Measurements from ENCODE around the gene PGBD5. TPM values are rescaled to one million over a fixed set of nuclear protein-coding genes. Genes with fewer than 3 reads are reported as not detected.

PGBD5 gene
- polyA plus RNA-seq, 4 donors, result under 0.01 to 1.0 (median 0.48) TPM

DNA sequence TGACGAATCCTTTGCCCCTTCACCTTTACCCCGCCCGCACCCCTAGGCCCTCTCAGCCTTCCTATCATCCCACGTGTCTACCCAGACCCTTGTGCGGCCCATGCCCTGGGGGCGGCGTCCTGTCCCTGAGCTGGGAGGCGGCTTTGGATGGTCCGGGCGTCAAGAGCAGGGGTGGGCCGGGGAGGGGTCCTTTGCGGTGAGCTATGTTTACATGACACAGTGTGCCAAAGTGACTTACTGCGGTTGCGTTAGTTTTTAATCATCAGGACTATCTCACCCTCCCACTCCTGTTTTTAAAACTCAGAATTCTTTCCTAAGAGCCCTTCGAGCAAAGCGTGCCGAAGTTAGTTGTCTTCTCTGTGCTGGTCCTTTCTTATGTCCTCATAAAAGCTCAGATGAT, 144.6 kb downstream of the PGBD5 start:
- H3K4me1 ChIP-seq (ENCODE audit: control insufficient read depth in 3 of 3, insufficient read depth in 2 of 3, low read depth in 1 of 3, low read length in 2 of 3), result peaks cover 0 to 32% (median 10%) of the 10 kb centered on the region in 3 donors
- no peaks in the 10 kb centered on the region for H3K27me3 ChIP-seq (ENCODE audit: control insufficient read depth in 3 of 3, insufficient read depth in 3 of 3, low read length in 3 of 3)
- 26 to 50% (median 44%) methylated on average over 17 of the region's 17 CpGs for WGBS, 3 donors
- H3K9me3 ChIP-seq (ENCODE audit: control insufficient read depth in 2 of 2, insufficient read depth in 1 of 2, low read depth in 1 of 2, low read length in 1 of 2), result no peaks in the 10 kb centered on the region
- DNase-seq, result peak in 1 of 2 donors; percentile 64
- no peak for FAIRE-seq
- peak overlapping the region in 2 of 3 donors; percentile 5 to 75 for H3K27ac ChIP-seq (ENCODE audit: low read depth in 1 of 3, low read length in 2 of 3)
- no peak overlapping the region for H3K4me3 ChIP-seq (ENCODE audit: low read depth in 1 of 3, low read length in 3 of 3)
- H3K36me3 ChIP-seq (ENCODE audit: control insufficient read depth in 3 of 3, insufficient read depth in 2 of 3, low read depth in 1 of 3, low read length in 3 of 3), result peaks cover 0 to 53% (median 6%) of the 10 kb centered on the region in 3 donors

DNA sequence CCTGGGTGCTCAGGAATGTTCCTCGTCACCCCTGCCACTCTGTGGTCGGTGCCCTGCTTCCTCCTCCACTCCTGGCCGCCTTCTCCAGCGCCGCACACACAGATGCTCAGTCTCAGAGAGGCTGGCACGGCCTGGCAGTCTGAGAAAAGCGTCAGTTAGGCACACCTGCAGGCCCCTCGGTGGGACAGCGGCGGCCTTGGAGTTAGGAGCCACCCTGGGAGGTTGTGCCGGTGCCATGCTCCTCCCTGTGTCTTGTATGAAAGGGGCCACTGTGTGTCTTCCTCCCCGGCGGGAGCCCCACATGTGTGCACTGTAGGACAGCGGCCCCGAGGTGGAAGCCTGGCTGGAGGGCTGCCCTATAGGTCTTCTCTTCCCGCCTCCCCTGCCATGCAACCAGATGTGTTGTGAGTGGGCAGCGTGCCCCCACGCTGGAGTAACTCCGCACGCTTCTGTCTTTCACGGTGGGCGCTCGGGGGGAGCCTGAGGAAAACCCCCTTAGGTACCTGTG, 145.2 kb downstream of the PGBD5 start:
- no peaks in the 10 kb centered on the region for H3K27me3 ChIP-seq (ENCODE audit: control insufficient read depth in 3 of 3, insufficient read depth in 3 of 3, low read length in 3 of 3)
- DNase-seq (peak in 1 of 2 donors; percentile 19), FAIRE-seq (no peak)
- no peaks in the 10 kb centered on the region for H3K9me3 ChIP-seq (ENCODE audit: control insufficient read depth in 2 of 2, insufficient read depth in 1 of 2, low read depth in 1 of 2, low read length in 1 of 2)
- H3K4me3 ChIP-seq (ENCODE audit: low read depth in 1 of 3, low read length in 3 of 3), result no peak overlapping the region
- H3K27ac ChIP-seq (ENCODE audit: low read depth in 1 of 3, low read length in 2 of 3), result peak overlapping the region in 2 of 3 donors; percentile 5 to 75
- peaks cover 0 to 32% (median 10%) of the 10 kb centered on the region in 3 donors for H3K4me1 ChIP-seq (ENCODE audit: control insufficient read depth in 3 of 3, insufficient read depth in 2 of 3, low read depth in 1 of 3, low read length in 2 of 3)
- H3K36me3 ChIP-seq (ENCODE audit: control insufficient read depth in 3 of 3, insufficient read depth in 2 of 3, low read depth in 1 of 3, low read length in 3 of 3), result peaks cover 0 to 58% (median 6%) of the 10 kb centered on the region in 3 donors
- WGBS, 3 donors, result 29 to 69% (median 45%) methylated on average over 21 to 23 of the region's 23 CpGs

GRCh38 chr1:230280054-230280795, 145.9 kb downstream of the PGBD5 start:
- Histone ChIP-seq H3K9me3 (ENCODE audit: control insufficient read depth in 2 of 2, insufficient read depth in 1 of 2, low read depth in 1 of 2, low read length in 1 of 2) (no peaks in the 10 kb centered on the region), H3K36me3 (ENCODE audit: control insufficient read depth in 3 of 3, insufficient read depth in 2 of 3, low read depth in 1 of 3, low read length in 3 of 3) (peaks cover 0 to 58% (median 6%) of the 10 kb centered on the region in 3 donors), H3K27ac (ENCODE audit: low read depth in 1 of 3, low read length in 2 of 3) (peak overlapping the region in 1 of 3 donors; percentile 75), H3K4me3 (ENCODE audit: low read depth in 1 of 3, low read length in 3 of 3) (no peak overlapping the region), H3K27me3 (ENCODE audit: control insufficient read depth in 3 of 3, insufficient read depth in 3 of 3, low read length in 3 of 3) (no peaks in the 10 kb centered on the region), H3K4me1 (ENCODE audit: control insufficient read depth in 3 of 3, insufficient read depth in 2 of 3, low read depth in 1 of 3, low read length in 2 of 3) (peaks cover 0 to 32% (median 10%) of the 10 kb centered on the region in 3 donors)
- FAIRE-seq (no peak), DNase-seq (no peak)
- 69 to 89% (median 74%) methylated on average over 23 to 24 of the region's 24 CpGs for WGBS, 3 donors

DNA sequence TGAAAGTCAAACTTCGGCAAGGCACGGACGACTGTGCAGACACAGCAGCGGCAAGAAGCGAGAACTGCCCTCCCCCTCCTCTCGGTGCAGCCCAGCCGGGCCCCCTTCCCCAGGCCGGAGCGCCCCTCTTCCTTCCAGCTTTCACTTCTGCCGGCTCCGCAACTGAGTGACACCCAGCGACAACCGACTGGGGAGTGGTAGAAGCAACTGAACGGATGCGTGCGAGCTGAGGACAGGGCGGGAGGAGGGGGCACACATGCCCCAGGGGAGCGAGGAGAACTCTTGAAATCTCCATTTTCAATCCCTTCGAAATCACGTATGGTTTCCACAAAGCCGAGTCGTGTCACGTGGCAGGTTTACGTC, 146.6 kb downstream of the PGBD5 start:
- no peaks in the 10 kb centered on the region for H3K27me3 ChIP-seq (ENCODE audit: control insufficient read depth in 3 of 3, insufficient read depth in 3 of 3, low read length in 3 of 3)
- no peak for DNase-seq
- WGBS, 3 donors, result 88 to 97% (median 97%) methylated on average over 22 to 24 of the region's 24 CpGs
- H3K4me1 ChIP-seq (ENCODE audit: control insufficient read depth in 3 of 3, insufficient read depth in 2 of 3, low read depth in 1 of 3, low read length in 2 of 3), result peaks cover 0 to 27% (median 8%) of the 10 kb centered on the region in 3 donors
- H3K36me3 ChIP-seq (ENCODE audit: control insufficient read depth in 3 of 3, insufficient read depth in 2 of 3, low read depth in 1 of 3, low read length in 3 of 3), result peaks cover 0 to 58% (median 6%) of the 10 kb centered on the region in 3 donors
- no peaks in the 10 kb centered on the region for H3K9me3 ChIP-seq (ENCODE audit: control insufficient read depth in 2 of 2, insufficient read depth in 1 of 2, low read depth in 1 of 2, low read length in 1 of 2)
- H3K27ac ChIP-seq (ENCODE audit: low read depth in 1 of 3, low read length in 2 of 3), result no peak overlapping the region
- FAIRE-seq, result no peak
- H3K4me3 ChIP-seq (ENCODE audit: low read depth in 1 of 3, low read length in 3 of 3), result no peak overlapping the region

GRCh38 chr1:230278871-230279582, 147.1 kb downstream of the PGBD5 start:
- H3K4me1 ChIP-seq (ENCODE audit: control insufficient read depth in 3 of 3, insufficient read depth in 2 of 3, low read depth in 1 of 3, low read length in 2 of 3), result peaks cover 0 to 25% (median 8%) of the 10 kb centered on the region in 3 donors
- DNase-seq (no peak), FAIRE-seq (no peak)
- WGBS, 3 donors, result 85 to 93% (median 85%) methylated on average over 20 of the region's 20 CpGs
- no peak overlapping the region for H3K27ac ChIP-seq (ENCODE audit: low read depth in 1 of 3, low read length in 2 of 3)
- no peaks in the 10 kb centered on the region for H3K27me3 ChIP-seq (ENCODE audit: control insufficient read depth in 3 of 3, insufficient read depth in 3 of 3, low read length in 3 of 3)
- no peak overlapping the region for H3K4me3 ChIP-seq (ENCODE audit: low read depth in 1 of 3, low read length in 3 of 3)
- H3K9me3 ChIP-seq (ENCODE audit: control insufficient read depth in 2 of 2, insufficient read depth in 1 of 2, low read depth in 1 of 2, low read length in 1 of 2), result no peaks in the 10 kb centered on the region
- H3K36me3 ChIP-seq (ENCODE audit: control insufficient read depth in 3 of 3, insufficient read depth in 2 of 3, low read depth in 1 of 3, low read length in 3 of 3), result peaks cover 0 to 59% (median 6%) of the 10 kb centered on the region in 3 donors

DNA sequence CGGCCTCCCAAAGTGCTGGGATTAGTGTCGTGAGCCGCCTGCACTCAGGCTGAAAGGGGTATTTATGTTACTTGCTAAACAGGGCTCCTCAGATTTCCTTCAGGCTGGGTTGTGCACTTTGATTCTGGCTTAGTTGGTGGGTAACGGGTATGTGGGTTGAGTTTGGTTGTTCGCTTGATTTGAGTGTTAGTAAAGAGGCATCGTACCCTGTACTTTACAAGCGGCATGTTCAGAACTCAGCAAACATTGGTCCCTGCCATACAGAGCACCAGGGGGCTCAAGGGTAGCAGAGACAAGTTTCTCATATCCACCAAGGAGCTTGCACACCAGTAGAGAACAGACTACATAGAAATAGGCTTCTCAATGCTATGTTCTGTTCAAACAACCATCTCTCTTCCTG, 147.8 kb downstream of the PGBD5 start:
- no peak for FAIRE-seq
- Histone ChIP-seq H3K4me1 (ENCODE audit: control insufficient read depth in 3 of 3, insufficient read depth in 2 of 3, low read depth in 1 of 3, low read length in 2 of 3) (peaks cover 0 to 25% (median 8%) of the 10 kb centered on the region in 3 donors), H3K4me3 (ENCODE audit: low read depth in 1 of 3, low read length in 3 of 3) (no peak overlapping the region), H3K27ac (ENCODE audit: low read depth in 1 of 3, low read length in 2 of 3) (no peak overlapping the region), H3K27me3 (ENCODE audit: control insufficient read depth in 3 of 3, insufficient read depth in 3 of 3, low read length in 3 of 3) (no peaks in the 10 kb centered on the region), H3K9me3 (ENCODE audit: control insufficient read depth in 2 of 2, insufficient read depth in 1 of 2, low read depth in 1 of 2, low read length in 1 of 2) (no peaks in the 10 kb centered on the region), H3K36me3 (ENCODE audit: control insufficient read depth in 3 of 3, insufficient read depth in 2 of 3, low read depth in 1 of 3, low read length in 3 of 3) (peaks cover 0 to 54% (median 6%) of the 10 kb centered on the region in 3 donors)
- no peak for DNase-seq
- WGBS, 3 donors, result 95 to 98% (median 98%) methylated on average over 7 of the region's 7 CpGs

DNA sequence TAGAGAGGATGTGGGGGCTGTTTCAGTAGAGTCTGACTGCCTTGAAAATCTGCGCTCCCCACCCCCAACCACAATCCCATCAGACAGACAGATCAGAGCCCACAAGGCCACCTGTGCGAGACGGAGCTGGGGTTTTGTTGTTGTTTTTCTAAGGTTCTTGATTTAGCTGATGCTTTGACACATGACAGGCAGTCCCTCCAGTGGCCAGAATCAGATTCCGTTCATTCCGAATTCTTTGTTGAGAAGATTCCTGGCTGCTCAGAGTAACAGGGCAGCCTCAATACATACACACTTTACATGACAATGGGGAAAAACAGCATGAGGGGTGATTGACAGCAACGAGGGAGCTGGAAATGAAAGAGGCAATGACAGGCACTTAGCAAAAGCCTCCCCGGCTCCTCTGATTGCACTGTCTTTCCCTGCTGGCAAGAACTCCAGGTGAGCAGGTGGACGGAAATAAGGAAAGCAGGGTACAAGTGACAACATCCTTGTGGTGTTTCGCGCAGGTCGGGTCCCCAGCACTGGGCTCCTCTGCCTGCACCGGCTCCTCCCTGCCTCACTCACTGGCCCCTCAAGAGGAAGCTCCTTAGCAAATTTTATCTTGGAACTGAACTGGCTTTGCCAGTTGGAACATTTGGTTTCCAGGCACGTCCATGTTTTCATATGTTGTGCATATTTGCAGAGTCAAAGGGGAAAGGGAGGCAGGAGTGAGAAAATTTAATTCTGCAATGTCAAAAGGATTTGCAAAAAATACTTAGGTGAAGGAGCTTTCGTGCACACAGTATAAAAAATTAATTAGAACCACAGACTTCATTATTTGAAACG, 148.7 kb downstream of the PGBD5 start:
- Histone ChIP-seq H3K36me3 (ENCODE audit: control insufficient read depth in 3 of 3, insufficient read depth in 2 of 3, low read depth in 1 of 3, low read length in 3 of 3) (peaks cover 0 to 55% (median 6%) of the 10 kb centered on the region in 3 donors), H3K9me3 (ENCODE audit: control insufficient read depth in 2 of 2, insufficient read depth in 1 of 2, low read depth in 1 of 2, low read length in 1 of 2) (no peaks in the 10 kb centered on the region), H3K27ac (ENCODE audit: low read depth in 1 of 3, low read length in 2 of 3) (no peak overlapping the region), H3K4me3 (ENCODE audit: low read depth in 1 of 3, low read length in 3 of 3) (no peak overlapping the region), H3K27me3 (ENCODE audit: control insufficient read depth in 3 of 3, insufficient read depth in 3 of 3, low read length in 3 of 3) (no peaks in the 10 kb centered on the region), H3K4me1 (ENCODE audit: control insufficient read depth in 3 of 3, insufficient read depth in 2 of 3, low read depth in 1 of 3, low read length in 2 of 3) (peaks cover 0 to 19% (median 8%) of the 10 kb centered on the region in 3 donors)
- peak in 1 of 2 donors; percentile 20 for DNase-seq
- FAIRE-seq, result no peak
- 33 to 48% (median 39%) methylated on average over 15 of the region's 15 CpGs for WGBS, 3 donors

DNA sequence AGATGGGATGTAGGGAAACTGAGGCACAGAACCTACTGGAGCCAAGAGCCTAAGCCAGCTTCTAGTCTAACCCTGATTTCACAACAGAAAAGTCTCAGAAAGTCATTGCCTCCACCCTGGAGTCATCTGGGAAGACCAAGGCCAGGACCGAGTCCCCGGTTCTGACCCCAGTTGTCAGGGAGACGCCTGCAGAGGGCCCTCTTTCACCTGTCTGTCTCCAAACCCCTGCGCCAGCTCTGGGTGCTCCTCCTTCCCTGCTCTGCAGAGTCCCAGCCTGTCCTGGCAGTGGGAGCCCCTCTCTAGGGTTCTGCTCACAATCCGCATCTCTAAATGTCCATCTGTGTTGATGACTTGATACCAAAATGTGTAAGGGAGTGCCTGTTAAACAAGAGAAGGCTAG, 149.7 kb downstream of the PGBD5 start:
- no peak for DNase-seq
- peaks cover 0 to 56% (median 6%) of the 10 kb centered on the region in 3 donors for H3K36me3 ChIP-seq (ENCODE audit: control insufficient read depth in 3 of 3, insufficient read depth in 2 of 3, low read depth in 1 of 3, low read length in 3 of 3)
- no peaks in the 10 kb centered on the region for H3K9me3 ChIP-seq (ENCODE audit: control insufficient read depth in 2 of 2, insufficient read depth in 1 of 2, low read depth in 1 of 2, low read length in 1 of 2)
- FAIRE-seq, result no peak
- no peaks in the 10 kb centered on the region for H3K27me3 ChIP-seq (ENCODE audit: control insufficient read depth in 3 of 3, insufficient read depth in 3 of 3, low read length in 3 of 3)
- 93 to 98% (median 95%) methylated on average over 5 of the region's 5 CpGs for WGBS, 3 donors
- no peak overlapping the region for H3K4me3 ChIP-seq (ENCODE audit: low read depth in 1 of 3, low read length in 3 of 3)
- H3K4me1 ChIP-seq (ENCODE audit: control insufficient read depth in 3 of 3, insufficient read depth in 2 of 3, low read depth in 1 of 3, low read length in 2 of 3), result peaks cover 0 to 11% (median 6%) of the 10 kb centered on the region in 3 donors
- H3K27ac ChIP-seq (ENCODE audit: low read depth in 1 of 3, low read length in 2 of 3), result no peak overlapping the region

Measured in small intestine (tissue), 7 donors.